ENCODE results near the gene PREX1.
A peak's percentile ranks its signal among the peaks of the same experiment; 100 is the strongest.
"Not testable (repeated sequence)": the region's sequence is repeated elsewhere in the genome, so short reads cannot be mapped to it uniquely, and the experiment has no call there.

The PREX1 gene

DNA sequence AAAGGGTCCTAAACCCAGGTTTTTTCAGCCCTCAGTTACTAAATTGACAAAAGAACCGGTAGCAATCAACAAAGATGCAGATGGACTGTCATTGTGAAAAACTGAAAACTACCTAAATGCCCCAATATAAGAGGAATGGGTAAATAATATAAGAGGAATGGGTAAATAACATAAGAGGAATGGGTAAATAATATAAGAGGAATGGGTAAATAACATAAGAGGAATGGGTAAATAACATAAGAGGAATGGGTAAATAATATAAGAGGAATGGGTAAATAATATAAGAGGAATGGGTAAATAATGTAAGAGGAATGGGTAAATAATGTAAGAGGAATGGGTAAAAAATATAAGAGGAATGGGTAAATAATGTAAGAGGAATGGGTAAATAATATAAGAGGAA, 15.7 kb downstream of the PREX1 start:
- DNase-seq (ENCODE audit: low read depth in 1 of 2, low spot score in 1 of 2): peak in 1 of 2 experiments; percentile 48
- TF ChIP-seq JUND (IDR thresholded peaks at IDR 0.05; ENCODE audit: low read depth): peak; percentile 93; the same call in 1 of the 2 replicates

DNA sequence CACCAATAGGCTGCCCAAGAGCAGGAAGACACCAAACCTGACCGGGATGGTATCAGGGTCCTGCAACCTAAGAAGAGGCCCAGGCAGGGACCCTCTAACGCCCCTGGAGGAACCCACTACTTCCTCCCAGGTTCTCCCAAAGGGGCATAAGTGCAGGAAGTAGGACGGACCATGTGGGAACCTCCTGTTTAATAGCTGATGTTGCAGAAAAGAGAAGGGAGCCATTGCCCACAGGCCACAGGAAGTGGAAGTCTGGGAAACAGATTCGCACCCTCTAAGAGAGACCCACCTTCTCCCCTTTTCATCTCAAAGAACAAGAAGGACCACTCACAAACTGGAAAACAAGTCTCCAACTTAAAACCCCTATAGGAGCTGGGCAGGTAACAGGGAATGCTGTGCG, 18.1 kb downstream of the PREX1 start:
- no peak for TF ChIP-seq JUND (IDR thresholded peaks at IDR 0.05; ENCODE audit: low read depth)
- in situ Hi-C loops (cut with HindIII; ENCODE audit: low pct_unique_long_range_greater_than_20kb, low sequenced_read_pairs): no loop called here
- no peak for DNase-seq (ENCODE audit: low read depth in 1 of 2, low spot score in 1 of 2)

More for the DNA sequence above, 15.7 kb downstream of the PREX1 start:
- in situ Hi-C loops (cut with HindIII; ENCODE audit: low pct_unique_long_range_greater_than_20kb, low sequenced_read_pairs): not testable (repeated sequence)

DNA sequence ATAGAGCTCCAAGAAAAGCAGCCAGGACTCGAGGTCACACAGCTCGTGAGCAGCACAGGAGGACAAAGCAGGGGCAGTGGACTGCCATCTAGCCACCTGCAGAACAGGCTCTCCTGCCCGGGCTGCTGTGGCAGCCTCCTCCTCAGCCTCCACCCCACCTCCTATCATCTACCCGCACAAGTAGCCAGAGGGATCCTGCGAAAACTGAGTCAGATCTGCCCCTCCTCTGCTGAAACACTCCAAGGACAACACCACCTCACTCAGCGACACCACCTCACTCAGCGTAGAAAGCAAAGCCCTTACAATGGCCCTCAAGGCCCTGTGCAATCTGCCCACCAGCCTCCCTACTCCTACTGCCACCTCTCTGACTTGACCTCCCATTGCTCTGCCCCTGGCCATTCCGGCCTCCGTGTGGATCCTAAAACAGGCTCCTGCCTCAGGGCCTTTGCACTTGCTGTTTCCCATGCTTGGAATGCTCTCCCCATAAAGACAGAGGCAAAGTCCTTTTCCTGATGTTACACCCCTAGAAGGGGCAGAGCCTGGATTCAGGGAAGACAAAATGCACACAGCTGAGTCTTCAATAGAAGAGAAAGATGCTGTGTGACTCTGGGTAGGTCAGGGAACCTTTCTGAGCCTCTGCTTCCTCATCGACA, 19.3 kb downstream of the PREX1 start:
- DNase-seq (ENCODE audit: low read depth in 1 of 2, low spot score in 1 of 2): peak in 1 of 2 experiments; percentile 78
- in situ Hi-C loops (cut with HindIII; ENCODE audit: low pct_unique_long_range_greater_than_20kb, low sequenced_read_pairs): no loop called here
- no peak for TF ChIP-seq JUND (IDR thresholded peaks at IDR 0.05; ENCODE audit: low read depth)

DNA sequence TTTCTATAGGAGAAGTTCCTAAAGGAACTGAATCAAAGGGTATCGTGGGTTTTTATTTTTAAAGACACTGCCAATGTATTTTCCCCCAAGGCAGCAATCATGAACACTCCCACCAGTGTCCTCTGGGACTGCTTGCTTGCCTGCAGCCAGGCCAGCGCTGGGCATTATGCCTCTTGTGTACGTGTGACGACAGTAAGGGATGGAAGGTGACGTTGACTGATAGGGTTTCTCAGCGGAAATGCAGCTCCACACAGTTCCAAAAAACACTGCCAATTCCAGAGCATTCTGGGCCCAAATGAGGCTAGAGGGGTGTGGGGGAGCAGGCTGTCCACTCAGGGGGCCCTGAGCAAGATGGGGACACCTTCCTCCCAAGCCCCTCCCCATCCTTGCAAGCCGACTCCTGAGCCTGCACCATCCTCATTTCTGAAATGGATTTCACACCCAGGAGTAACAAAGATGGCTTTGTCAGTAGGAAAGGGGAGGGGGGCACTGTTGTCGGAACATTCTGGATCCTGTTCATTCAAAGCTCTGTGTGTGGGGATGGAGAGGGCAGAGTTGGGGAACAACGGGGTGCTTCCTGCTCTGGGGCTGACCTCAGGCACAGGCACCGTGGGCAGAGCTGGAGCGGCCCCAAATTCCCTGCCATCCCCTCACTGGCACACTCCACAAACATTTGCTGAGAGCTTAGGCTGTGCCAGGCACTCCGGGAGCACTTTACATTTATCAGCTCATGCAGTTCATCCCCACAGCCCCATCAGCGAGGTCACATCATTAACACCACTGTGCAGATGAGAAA, 20.0 kb downstream of the PREX1 start:
- in situ Hi-C loops (cut with HindIII; ENCODE audit: low pct_unique_long_range_greater_than_20kb, low sequenced_read_pairs): no loop called here
- no peak for DNase-seq (ENCODE audit: low read depth in 1 of 2, low spot score in 1 of 2)

DNA sequence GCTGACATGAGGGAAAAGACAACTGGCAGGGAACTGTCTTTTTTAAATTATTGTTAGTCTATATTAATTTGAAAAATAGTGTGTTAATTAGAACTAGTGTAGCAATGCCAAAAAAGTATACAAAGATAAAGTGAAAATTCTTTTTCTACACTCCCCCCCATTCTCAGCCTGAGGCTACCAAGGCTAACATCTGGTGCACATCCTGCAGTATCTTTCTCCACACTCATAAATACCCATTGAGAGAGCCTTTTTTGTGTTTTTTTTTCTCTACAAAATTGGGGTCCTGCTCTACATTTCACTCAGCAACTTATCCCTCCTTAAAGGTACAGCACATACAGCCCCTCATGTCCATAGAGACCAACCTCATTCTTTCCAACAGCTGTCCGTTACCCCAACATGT, 20.7 kb downstream of the PREX1 start:
- TF ChIP-seq JUND (IDR thresholded peaks at IDR 0.05; ENCODE audit: low read depth): no peak
- in situ Hi-C loops (cut with HindIII; ENCODE audit: low pct_unique_long_range_greater_than_20kb, low sequenced_read_pairs): no loop called here
- no peak for DNase-seq (ENCODE audit: low read depth in 1 of 2, low spot score in 1 of 2)

More for the DNA sequence above, 20.0 kb downstream of the PREX1 start:
- TF ChIP-seq JUND (IDR thresholded peaks at IDR 0.05; ENCODE audit: low read depth): no peak

DNA sequence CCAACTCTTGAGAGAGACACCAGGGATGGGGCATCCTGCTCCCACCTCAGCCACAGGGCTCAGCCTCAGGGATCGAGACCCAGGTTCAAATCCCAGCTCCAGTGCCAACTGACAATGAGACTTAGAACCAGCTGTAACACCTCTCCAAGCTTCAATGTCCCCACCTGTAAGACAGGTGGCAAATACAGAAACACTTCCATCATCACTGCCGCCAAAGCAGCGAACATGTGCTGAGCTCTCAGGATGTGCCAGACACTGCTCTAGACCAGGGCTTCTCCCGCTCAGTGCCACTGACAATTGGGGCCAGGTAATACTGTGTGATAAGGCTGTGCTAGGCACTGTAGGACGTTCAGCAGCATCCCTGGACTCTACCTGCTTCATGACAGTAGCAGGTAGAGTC, 22.1 kb downstream of the PREX1 start:
- no peak for DNase-seq (ENCODE audit: low read depth in 1 of 2, low spot score in 1 of 2)
- in situ Hi-C loops (cut with HindIII; ENCODE audit: low pct_unique_long_range_greater_than_20kb, low sequenced_read_pairs): no loop called here
- no peak for TF ChIP-seq JUND (IDR thresholded peaks at IDR 0.05; ENCODE audit: low read depth)

DNA sequence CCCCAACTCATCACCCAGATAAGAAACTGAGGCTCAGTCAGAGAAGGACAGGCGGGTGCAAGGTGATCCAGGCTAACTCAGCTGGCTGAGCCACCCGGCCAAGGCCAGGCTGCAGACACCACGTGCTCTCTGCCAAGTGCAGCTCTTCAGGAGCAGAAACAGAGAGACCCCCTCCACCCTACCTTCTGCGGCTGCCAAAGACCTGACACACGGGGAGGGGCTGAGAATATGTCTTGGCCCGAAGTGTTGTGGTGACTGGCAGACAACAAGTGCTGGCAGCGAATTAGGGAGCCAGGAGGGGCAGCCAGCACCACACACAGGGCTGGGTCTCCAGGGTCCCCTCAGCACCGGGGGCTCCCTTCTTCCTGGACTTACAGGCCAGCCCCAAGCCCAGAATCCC, 22.5 kb downstream of the PREX1 start:
- no peak for TF ChIP-seq JUND (IDR thresholded peaks at IDR 0.05; ENCODE audit: low read depth)
- no peak for DNase-seq (ENCODE audit: low read depth in 1 of 2, low spot score in 1 of 2)
- in situ Hi-C loops (cut with HindIII; ENCODE audit: low pct_unique_long_range_greater_than_20kb, low sequenced_read_pairs): no loop called here

DNA sequence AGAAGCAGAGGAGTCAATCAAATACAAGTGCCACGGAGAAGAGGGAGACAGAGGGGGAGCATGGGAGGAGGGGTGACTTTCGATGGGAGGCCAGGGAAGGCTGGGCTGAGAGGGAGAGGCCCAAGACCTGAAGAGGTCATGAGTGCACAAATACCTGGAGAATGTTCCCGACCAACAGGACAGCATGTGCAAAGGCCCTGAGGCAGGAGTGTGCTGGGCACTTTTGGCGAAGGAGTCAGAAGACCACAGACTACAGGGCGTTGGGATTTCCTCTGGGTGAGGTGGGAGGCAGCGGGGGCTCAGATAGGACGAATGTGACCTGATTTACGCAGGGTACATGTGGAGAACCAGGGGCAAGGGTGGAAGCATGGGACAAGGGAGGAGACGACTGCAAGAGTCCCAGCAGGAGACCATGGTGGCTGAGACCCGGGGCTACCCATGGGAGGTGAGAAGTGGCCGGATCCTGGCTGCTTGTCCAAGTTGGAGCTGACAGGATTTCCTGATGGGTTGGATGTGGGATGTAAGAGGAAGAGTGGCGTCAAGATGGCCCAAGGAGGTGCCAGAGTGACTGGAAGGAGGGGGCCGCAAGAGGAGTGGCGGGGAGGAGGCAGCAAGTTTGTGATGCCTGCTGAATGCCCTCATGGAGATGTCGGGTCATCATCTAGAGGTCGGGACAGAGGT, 23.4 kb downstream of the PREX1 start:
- TF ChIP-seq JUND (IDR thresholded peaks at IDR 0.05; ENCODE audit: low read depth): no peak
- in situ Hi-C loops (cut with HindIII; ENCODE audit: low pct_unique_long_range_greater_than_20kb, low sequenced_read_pairs): no loop called here

DNA sequence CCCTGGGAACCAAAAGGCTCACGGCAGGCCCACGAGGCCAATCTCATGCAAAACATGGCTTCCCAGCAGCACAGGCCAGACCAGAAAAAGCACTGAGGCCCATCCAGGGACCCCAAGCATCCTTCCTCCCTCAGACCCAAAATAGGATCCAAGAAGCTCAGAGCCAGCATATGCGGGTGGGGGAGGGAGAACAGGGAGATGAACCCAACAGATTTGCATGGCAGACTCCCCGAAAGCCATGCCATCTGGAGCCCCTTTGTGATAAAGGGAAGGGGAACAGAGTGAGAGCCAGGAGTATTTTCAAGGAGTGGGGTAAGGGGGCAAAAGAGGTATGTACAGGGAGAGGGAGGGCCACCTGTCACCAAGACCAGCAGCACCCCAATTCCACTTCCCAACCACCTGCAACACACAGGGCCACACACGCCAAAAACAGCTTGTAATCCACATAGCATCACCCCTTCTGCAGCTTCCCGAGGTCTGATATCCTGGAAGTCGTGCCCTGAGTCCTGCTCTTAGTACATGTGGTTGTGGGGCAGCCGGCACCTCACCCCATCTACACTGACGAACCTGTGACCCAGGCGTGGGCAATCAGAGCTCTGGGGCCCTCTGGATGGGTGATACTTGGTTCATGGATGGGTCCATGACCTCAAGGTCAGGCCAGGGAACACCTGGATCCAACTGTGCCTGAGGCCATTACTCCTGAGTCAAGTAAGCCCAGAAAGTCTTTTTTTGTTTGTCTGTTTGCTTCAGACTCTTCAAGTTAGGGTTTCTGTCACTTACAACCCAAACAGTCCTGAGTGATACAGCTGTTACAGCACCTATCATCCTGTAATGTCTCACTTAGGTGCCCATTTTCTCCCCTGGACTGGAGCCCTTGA, 24.4 kb downstream of the PREX1 start:
- in situ Hi-C loops (cut with HindIII; ENCODE audit: low pct_unique_long_range_greater_than_20kb, low sequenced_read_pairs): no loop called here
- no peak for TF ChIP-seq JUND (IDR thresholded peaks at IDR 0.05; ENCODE audit: low read depth)
- DNase-seq (ENCODE audit: low read depth in 1 of 2, low spot score in 1 of 2): no peak

More for the DNA sequence above, 23.4 kb downstream of the PREX1 start:
- no peak for DNase-seq (ENCODE audit: low read depth in 1 of 2, low spot score in 1 of 2)

DNA sequence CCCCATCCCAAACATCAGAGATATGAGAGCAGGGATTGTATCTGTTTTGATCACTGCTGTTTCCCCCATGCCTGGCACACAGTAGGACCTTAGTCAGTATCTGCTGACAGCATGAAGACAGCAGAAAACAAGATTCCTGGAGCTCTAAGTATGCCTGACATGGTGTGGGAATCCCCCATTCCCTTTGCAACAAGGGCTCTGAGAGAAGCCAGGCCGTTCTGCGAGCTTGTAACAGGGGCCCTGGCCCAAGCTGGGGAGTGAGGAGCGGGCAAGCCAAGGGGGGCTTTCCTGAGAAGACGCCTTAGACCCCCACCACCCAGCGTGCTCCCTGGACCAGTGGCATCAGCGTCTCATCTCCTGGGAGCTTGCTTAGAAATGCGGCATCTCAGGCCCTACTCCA, 25.2 kb downstream of the PREX1 start:
- DNase-seq (ENCODE audit: low read depth in 1 of 2, low spot score in 1 of 2): no peak
- TF ChIP-seq JUND (IDR thresholded peaks at IDR 0.05; ENCODE audit: low read depth): no peak
- in situ Hi-C loops (cut with HindIII; ENCODE audit: low pct_unique_long_range_greater_than_20kb, low sequenced_read_pairs): no loop called here

DNA sequence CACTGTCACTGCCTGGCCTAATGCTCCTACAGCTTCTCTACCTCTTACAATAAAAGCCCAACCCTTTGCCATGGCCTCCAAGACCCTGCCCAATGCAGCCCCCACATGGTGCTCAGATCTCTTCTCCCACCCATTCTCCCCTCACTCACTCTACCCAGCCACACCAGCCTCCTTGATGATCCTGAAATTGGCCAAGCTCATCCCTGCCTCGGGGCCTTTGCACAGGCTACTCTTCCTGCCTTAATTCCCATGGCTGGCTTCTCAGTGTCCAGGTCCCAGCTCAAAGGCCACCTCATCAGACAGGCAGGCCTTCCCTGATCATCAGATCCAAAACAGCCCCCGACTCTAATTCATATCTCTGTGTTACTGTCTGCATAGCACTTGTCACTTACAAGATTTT, 25.6 kb downstream of the PREX1 start:
- no peak for DNase-seq (ENCODE audit: low read depth in 1 of 2, low spot score in 1 of 2)
- in situ Hi-C loops (cut with HindIII; ENCODE audit: low pct_unique_long_range_greater_than_20kb, low sequenced_read_pairs): no loop called here
- no peak for TF ChIP-seq JUND (IDR thresholded peaks at IDR 0.05; ENCODE audit: low read depth)

DNA sequence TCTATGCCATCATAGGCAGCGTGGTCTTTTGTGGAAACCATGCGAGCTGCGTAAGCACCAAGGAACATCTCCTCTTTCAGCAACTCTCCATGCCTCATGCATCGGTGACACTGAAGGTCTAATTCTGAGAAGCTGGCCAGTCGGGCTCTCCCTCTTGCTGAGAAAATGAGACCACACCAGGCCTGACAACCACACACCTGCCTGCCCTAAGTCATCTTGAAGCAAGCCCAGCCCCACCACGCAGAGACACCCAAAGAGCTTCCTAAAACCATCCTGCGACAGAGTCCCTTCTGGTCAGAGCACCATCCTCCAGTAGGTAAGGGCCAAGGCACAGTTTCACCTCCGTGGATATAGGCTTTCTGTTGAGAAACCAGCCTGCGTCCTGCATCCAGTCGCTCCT, 26.6 kb downstream of the PREX1 start:
- DNase-seq (ENCODE audit: low read depth in 1 of 2, low spot score in 1 of 2): no peak
- in situ Hi-C loops (cut with HindIII; ENCODE audit: low pct_unique_long_range_greater_than_20kb, low sequenced_read_pairs): no loop called here
- no peak for TF ChIP-seq JUND (IDR thresholded peaks at IDR 0.05; ENCODE audit: low read depth)

Measured in T47D (cell line).